GM12874 (cell line): ENCODE results near the gene PIPOX.

Experiments used
- TF ChIP-seq, protein P1 (sequence below): IDR thresholded peaks from 2 replicates; pipeline ENCODE4 v1.5.1; 2011; ENCODE audit warnings: low read depth, mild to moderate bottlenecking, control low read depth, low read length, moderate library complexity; ENCODE audit not compliant: insufficient read depth

Gene PIPOX

GRCh38 chr17:29042026-29042678 lies 789 bp upstream of the PIPOX start:
- TF ChIP-seq, protein P1, sequence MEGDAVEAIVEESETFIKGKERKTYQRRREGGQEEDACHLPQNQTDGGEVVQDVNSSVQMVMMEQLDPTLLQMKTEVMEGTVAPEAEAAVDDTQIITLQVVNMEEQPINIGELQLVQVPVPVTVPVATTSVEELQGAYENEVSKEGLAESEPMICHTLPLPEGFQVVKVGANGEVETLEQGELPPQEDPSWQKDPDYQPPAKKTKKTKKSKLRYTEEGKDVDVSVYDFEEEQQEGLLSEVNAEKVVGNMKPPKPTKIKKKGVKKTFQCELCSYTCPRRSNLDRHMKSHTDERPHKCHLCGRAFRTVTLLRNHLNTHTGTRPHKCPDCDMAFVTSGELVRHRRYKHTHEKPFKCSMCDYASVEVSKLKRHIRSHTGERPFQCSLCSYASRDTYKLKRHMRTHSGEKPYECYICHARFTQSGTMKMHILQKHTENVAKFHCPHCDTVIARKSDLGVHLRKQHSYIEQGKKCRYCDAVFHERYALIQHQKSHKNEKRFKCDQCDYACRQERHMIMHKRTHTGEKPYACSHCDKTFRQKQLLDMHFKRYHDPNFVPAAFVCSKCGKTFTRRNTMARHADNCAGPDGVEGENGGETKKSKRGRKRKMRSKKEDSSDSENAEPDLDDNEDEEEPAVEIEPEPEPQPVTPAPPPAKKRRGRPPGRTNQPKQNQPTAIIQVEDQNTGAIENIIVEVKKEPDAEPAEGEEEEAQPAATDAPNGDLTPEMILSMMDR, result no peak

- TF ChIP-seq, protein P1, result no peak
These were observed 701 bp downstream of the PIPOX start for GRCh38 chr17:29043539-29044145.

GRCh38 chr17:29045026-29045425 lies 2.1 kb downstream of the PIPOX start:
- TF ChIP-seq, protein P1, result no peak

GRCh38 chr17:29045734-29046472 lies 3.0 kb downstream of the PIPOX start:
- TF ChIP-seq, protein P1, result no peak

GRCh38 chr17:29046473-29046839 lies 3.5 kb downstream of the PIPOX start:
- TF ChIP-seq, protein P1, result no peak

DNA sequence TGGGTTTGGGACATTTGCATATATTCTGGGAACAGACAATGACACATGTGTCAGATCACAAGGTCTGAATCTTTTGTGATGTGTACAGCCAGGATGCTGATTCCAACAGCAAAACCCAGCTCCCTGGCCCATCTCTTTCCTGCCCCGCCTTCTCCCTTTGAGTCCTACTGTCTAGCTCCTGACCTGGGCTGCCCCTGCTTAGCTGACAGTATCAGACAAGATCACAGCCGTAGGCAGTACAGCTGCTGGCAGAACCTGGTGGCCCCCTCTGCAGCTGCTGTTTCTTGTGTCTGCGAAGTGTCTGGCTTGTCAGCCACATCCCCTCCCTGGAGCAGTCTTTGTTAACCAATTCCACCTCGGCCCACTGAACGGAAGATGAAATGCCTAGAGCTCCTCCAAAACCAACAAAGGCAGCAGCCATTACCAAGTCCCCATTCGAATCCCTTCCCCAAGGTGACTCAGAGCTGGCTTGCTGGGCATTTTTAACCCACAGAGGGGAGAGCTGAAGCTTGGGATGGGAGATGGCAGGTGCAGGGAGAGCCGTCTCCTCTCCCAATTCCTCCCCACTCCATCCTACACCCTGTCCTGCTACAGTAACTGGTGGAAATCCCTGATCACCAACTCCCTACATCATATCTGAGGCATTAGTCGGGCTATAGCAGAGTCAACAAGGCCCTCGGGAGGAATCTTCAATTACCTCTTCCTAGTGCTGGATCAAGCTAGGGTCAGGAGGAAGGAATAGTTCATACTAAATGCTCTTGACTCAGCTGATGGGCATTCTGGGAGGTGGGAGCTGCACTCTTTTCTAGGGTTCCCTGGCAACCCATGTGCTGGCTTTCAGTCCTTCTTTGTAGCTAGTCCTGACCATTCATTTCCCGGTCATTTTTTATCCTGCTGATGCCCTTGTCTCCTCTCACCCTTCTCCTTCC lies 5.8 kb downstream of the PIPOX start:
- TF ChIP-seq, protein P1, result no peak
